HG03442 (cell line): Measurements from ENCODE around the gene GAL3ST2.
"Not testable (repeated sequence)": the region's sequence is repeated elsewhere in the genome, so short reads cannot be mapped to it uniquely, and the experiment has no call there.

Experiments
- ATAC-seq: cut with Tn5 transposase; IDR thresholded peaks from one replicate; pipeline ENCODE4 v1.9.1; 2021; ENCODE audit warnings: mild to moderate bottlenecking, moderate library complexity; ENCODE audit not compliant: unreplicated experiment

Gene GAL3ST2

DNA sequence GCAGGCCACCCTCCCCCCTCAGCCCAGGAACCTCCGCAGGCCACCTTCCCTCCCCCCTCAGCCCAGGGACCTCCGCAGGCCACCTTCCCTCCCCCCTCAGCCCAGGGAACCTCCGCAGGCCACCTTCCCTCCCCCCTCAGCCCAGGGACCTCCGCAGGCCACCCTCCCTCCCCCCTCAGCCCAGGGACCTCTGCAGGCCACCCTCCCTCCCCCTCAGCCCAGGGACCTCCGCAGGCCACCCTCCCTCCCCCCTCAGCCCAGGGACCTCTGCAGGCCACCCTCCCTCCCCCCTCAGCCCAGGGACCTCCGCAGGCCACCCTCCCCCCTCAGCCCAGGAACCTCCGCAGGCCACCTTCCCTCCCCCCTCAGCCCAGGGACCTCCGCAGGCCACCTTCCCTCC is 29.6 kb downstream of the GAL3ST2 start:
- ATAC-seq = not testable (repeated sequence)

DNA sequence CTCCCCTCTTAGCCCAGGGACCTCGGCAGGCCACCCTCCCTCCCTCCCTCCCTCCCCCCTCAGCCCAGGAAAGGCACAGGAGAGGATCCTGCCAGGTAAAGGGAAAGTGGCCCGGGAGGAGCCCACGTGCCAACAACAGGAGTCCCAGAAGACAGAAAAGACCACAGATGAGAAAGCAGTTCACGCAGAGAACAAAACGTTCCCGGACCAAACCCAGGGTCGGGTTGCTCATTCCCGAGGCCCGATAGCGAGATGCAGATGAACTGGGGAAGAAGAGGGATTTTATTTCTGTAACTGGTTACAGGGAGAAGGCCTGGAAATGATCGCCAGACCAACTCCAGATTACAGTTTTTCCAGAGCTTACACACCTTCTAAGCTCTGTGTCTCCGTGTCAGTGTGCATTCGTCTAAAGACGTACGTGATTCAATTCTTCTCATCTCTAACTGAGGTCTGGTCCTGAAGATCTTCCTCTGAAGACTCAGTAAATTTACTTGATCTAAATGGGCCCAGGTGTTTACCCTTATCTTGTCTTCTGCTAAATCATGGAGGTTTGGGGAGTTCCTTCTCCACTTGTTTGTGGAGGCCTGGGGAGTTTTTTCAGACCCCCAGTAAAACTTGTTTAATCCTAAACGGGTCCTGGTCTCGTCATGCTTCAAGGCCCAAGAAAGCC is 31.6 kb downstream of the GAL3ST2 start:
- ATAC-seq = no peak

- no peak for ATAC-seq
Measured at GRCh38 chr2:241808721-241809382, 32.2 kb downstream of the GAL3ST2 start, which contains the start of gene NEU4. Gene NEU4 (plus strand): TSS chr2:241809193. CDS start chr2:241814485, 5,292 bp downstream.

- no peak for ATAC-seq
Measured at GRCh38 chr2:241809383-241810306, 33.0 kb downstream of the GAL3ST2 start.

- no peak for ATAC-seq
Measured at GRCh38 chr2:241810307-241811200, 33.9 kb downstream of the GAL3ST2 start.

GRCh38 chr2:241811201-241811951 is 34.8 kb downstream of the GAL3ST2 start:
- ATAC-seq = no peak

GRCh38 chr2:241811952-241812729 is 35.5 kb downstream of the GAL3ST2 start:
- ATAC-seq = no peak

GRCh38 chr2:241812730-241813643 is 36.4 kb downstream of the GAL3ST2 start:
- ATAC-seq = no peak

DNA sequence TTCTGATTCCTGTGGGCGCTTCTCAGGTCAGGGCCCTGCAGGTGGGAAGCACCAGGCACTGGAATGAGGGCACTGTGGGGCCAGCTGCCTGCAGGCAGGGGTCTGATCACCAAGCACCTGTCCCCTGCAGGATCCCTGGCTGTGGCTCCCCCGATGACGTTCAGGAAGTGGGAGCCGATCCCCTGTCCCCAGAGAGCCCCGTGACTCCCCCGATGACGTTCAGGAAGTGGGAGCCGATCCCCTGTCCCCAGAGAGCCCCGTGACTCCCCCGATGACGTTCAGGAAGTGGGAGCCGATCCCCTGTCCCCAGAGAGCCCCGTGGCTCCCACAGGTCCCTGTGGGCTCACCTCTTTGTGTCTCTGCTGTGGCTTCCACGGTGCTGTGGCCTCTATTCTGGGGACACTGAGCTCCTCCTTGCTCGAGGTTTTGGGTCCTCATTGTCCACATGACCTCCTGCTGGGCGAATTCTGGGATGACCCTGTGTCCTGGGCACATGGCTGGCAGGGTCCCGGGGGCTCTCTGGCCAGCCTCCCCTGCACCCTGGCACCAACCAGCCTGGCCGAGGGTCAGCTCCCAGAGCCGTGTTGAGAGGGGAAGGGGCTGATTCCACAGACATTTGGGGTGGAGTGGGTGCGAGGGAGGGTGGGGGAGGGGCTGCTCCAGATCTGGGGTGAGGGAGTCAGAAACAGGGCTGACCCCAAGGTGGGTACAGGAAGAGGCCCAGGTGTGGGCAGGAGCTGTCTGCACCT is 37.2 kb downstream of the GAL3ST2 start:
- ATAC-seq = no peak

GRCh38 chr2:241814393-241814642 is 37.7 kb downstream of the GAL3ST2 start:
- no peak for ATAC-seq

- ATAC-seq = no peak
Measured at GRCh38 chr2:241814643-241815476, 38.2 kb downstream of the GAL3ST2 start.

DNA sequence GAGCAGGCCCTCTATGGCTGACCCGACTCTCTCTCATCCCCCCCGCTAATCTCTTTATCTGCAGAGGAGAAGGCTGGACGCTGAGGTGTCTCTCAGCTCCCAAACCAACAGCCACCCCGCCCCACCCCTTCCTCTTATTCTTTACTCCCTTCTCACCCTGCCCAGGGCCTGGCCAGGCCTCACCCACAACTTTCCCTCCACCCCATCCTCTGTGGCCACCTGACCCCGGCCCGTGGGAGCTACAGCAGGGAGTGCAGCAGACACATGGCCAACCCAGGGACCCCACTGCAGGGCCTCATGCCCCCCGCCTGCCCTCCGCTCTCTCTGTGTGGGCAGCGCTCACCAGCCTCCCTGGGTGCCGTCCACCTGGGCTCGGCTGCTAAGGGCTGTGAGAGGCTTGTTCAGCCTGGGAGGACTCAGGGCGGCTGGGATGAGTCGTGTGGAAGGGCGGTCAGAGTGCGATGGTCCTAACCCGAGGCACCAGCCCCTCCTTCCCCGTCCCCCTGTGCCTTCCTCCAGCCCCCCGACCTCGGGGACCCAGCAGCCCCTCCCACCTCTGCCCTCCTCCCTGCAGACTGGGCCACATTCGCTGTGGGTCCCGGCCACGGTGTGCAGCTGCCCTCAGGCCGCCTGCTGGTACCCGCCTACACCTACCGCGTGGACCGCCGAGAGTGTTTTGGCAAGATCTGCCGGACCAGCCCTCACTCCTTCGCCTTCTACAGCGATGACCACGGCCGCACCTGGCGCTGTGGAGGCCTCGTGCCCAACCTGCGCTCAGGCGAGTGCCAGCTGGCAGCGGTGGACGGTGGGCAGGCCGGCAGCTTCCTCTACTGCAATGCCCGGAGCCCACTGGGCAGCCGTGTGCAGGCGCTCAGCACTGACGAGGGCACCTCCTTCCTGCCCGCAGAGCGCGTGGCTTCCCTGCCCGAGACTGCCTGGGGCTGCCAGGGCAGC is 39.1 kb downstream of the GAL3ST2 start:
- ATAC-seq = no peak

- ATAC-seq = no peak
Measured at GRCh38 chr2:241816431-241817121, 40.0 kb downstream of the GAL3ST2 start.

DNA sequence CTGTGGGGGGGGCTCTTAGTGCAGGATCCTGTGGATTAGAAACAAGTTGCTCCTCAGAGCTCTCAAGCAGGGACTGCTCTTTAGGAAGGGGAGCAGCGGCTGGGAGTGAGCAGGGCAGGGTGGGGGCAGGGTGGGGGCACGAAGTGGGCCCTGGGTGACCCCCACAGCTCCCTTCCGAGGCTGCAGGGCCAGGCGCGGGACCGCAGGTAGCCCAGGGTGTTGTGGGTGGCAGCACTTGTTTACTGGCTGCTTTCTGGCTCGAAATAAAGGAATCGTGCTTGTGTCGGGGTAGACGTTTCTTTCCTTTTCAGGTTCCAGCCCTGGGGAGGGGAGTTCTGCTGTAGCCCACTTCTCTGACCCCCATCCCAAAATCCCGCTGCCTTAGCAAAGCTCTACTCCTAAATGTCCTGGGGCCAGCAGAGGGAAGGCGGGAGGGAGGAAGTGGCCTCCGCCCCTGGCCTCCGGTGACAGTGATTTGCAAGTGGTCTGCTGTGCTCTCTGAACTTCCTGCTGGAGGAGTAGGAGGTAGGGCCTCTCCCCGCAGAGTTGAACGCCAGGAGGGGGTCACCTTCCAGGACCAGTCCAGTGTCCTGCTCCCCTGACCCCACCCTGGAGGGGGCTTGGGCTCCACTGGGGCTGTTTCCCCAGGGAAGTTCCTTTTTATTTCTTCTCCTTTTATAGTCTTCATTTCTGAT is 40.7 kb downstream of the GAL3ST2 start:
- ATAC-seq = no peak
